ENCODE data around the gene VAV2. TPM values are rescaled to one million over a fixed set of nuclear protein-coding genes. Genes with fewer than 3 reads are reported as not detected.

The VAV2 gene
- total RNA-seq, 8 experiments from 2014 or later, result 5.9 to 33.0 (median 14.9) TPM

GRCh38 chr9:133813749-133814585 is 178.2 kb downstream of the VAV2 start:
- H3K27ac ChIP-seq, result peak overlapping the region; percentile 93 to 95
- ATAC-seq (replicated peaks in 6 of 8), result peak in 5 of 8 experiments; percentile 91 to 93 (median 92)
- in situ Hi-C loops (cut with MboI; ENCODE audit: low pct_unique_long_range_greater_than_20kb in 2 of 9, low sequenced_read_pairs in 9 of 9, unreplicated experiment in 9 of 9), result no loop called here
- 77 to 100% (median 84%) methylated on average over 1 to 13 of the region's 29 CpGs; no CpG with 5 or more reads in 4 of the 10 experiments for WGBS, 10 experiments
- peaks cover 20 to 35% of the 10 kb centered on the region in 2 donors for H3K4me1 ChIP-seq (replicated peaks in 1 of 2)
- H3K4me3 ChIP-seq, result no peak overlapping the region

GRCh38 chr9:133812941-133813748 is 179.0 kb downstream of the VAV2 start:
- Histone ChIP-seq H3K4me1 (replicated peaks in 1 of 2) (peaks cover 20 to 32% of the 10 kb centered on the region in 2 donors), H3K27ac (peak overlapping the region; percentile 93 to 95), H3K4me3 (no peak overlapping the region)
- in situ Hi-C loops (cut with MboI; ENCODE audit: low pct_unique_long_range_greater_than_20kb in 2 of 9, low sequenced_read_pairs in 9 of 9, unreplicated experiment in 9 of 9), result no loop called here
- 83 to 100% (median 100%) methylated on average over 1 to 7 of the region's 26 CpGs; no CpG with 5 or more reads in 5 of the 10 experiments for WGBS, 10 experiments
- no peak for ATAC-seq (replicated peaks in 6 of 8)

GRCh38 chr9:133812077-133812868 is 179.9 kb downstream of the VAV2 start:
- in situ Hi-C loops (cut with MboI; ENCODE audit: low pct_unique_long_range_greater_than_20kb in 2 of 9, low sequenced_read_pairs in 9 of 9, unreplicated experiment in 9 of 9), result no loop called here
- ATAC-seq (replicated peaks in 6 of 8), result no peak
- Histone ChIP-seq H3K27ac (no peak overlapping the region), H3K4me1 (replicated peaks in 1 of 2) (peaks cover 20 to 32% of the 10 kb centered on the region in 2 donors), H3K4me3 (no peak overlapping the region)
- 96 to 100% (median 100%) methylated on average over 1 to 9 of the region's 28 CpGs; no CpG with 5 or more reads in 6 of the 10 experiments for whole genome bisulfite sequencing, 10 experiments

GRCh38 chr9:133811471-133811870 is 180.7 kb downstream of the VAV2 start:
- H3K4me1 ChIP-seq (replicated peaks in 1 of 2), result peaks cover 20 to 32% of the 10 kb centered on the region in 2 donors
- peak in 1 of 8 experiments; percentile 4 for ATAC-seq (replicated peaks in 6 of 8)

GRCh38 chr9:133810556-133811195 is 181.4 kb downstream of the VAV2 start:
- ATAC-seq (replicated peaks in 6 of 8), result no peak
- peaks cover 20 to 32% of the 10 kb centered on the region in 2 donors for H3K4me1 ChIP-seq (replicated peaks in 1 of 2)
- in situ Hi-C loops (cut with MboI; ENCODE audit: low pct_unique_long_range_greater_than_20kb in 2 of 9, low sequenced_read_pairs in 9 of 9, unreplicated experiment in 9 of 9), result no loop called here
- peak overlapping the region in 1 of 2 donors; percentile 38 for H3K27ac ChIP-seq
- H3K4me3 ChIP-seq, result no peak overlapping the region
- 83 to 100% (median 91%) methylated on average over 1 to 6 of the region's 23 CpGs; no CpG with 5 or more reads in 4 of the 10 experiments for WGBS, 10 experiments

More at GRCh38 chr9:133811471-133811870, 180.7 kb downstream of the VAV2 start:
- WGBS, 10 experiments, result 82 to 100% (median 93%) methylated on average over 2 to 10 of the region's 13 CpGs; no CpG with 5 or more reads in 4 of the 10 experiments
- peak overlapping the region in 1 of 2 donors; percentile 38 for H3K27ac ChIP-seq
- H3K4me3 ChIP-seq, result no peak overlapping the region
- in situ Hi-C loops (cut with MboI; ENCODE audit: low pct_unique_long_range_greater_than_20kb in 2 of 9, low sequenced_read_pairs in 9 of 9, unreplicated experiment in 9 of 9), result no loop called here

GRCh38 chr9:133809335-133809734 is 182.8 kb downstream of the VAV2 start:
- no peak overlapping the region for H3K4me3 ChIP-seq
- WGBS, 10 experiments, result 80 to 90% methylated on average over 2 to 4 of the region's 7 CpGs; no CpG with 5 or more reads in 8 of the 10 experiments
- peaks cover 7 to 19% of the 10 kb centered on the region in 2 donors for H3K4me1 ChIP-seq (replicated peaks in 1 of 2)
- in situ Hi-C loops (cut with MboI; ENCODE audit: low pct_unique_long_range_greater_than_20kb in 2 of 9, low sequenced_read_pairs in 9 of 9, unreplicated experiment in 9 of 9), result loop anchor here in 1 of 9 experiments (10.0 kb wide), 1 partner anchor 185 kb away; the partner anchor contains the start of gene VAV2
- ATAC-seq (replicated peaks in 6 of 8), result no peak
- no peak overlapping the region for H3K27ac ChIP-seq

GRCh38 chr9:133807818-133808217 is 184.3 kb downstream of the VAV2 start:
- in situ Hi-C loops (cut with MboI; ENCODE audit: low pct_unique_long_range_greater_than_20kb in 2 of 9, low sequenced_read_pairs in 9 of 9, unreplicated experiment in 9 of 9), result loop anchor here in 1 of 9 experiments (10.0 kb wide), 1 partner anchor 187 kb away; the partner anchor contains the start of gene VAV2
- peak in 3 of 8 experiments; percentile 20 to 81 (median 71) for ATAC-seq (replicated peaks in 6 of 8)
- H3K4me3 ChIP-seq, result no peak overlapping the region
- H3K27ac ChIP-seq, result no peak overlapping the region
- peaks cover 0 to 10% of the 10 kb centered on the region in 2 donors for H3K4me1 ChIP-seq (replicated peaks in 1 of 2)
- WGBS, 10 experiments, result 35 to 83% (median 60%) methylated on average over 1 to 4 of the region's 13 CpGs; no CpG with 5 or more reads in 7 of the 10 experiments

- no peak for ATAC-seq (replicated peaks in 6 of 8)
- WGBS, 10 experiments, result 82 to 100% (median 100%) methylated on average over 1 to 7 of the region's 14 CpGs; no CpG with 5 or more reads in 4 of the 10 experiments
- Histone ChIP-seq H3K4me1 (replicated peaks in 1 of 2) (peaks cover 0 to 9% of the 10 kb centered on the region in 2 donors), H3K27ac (no peak overlapping the region), H3K4me3 (no peak overlapping the region)
- in situ Hi-C loops (cut with MboI; ENCODE audit: low pct_unique_long_range_greater_than_20kb in 2 of 9, low sequenced_read_pairs in 9 of 9, unreplicated experiment in 9 of 9), result loop anchor here in 1 of 9 experiments (10.0 kb wide), 1 partner anchor 188 kb away; the partner anchor contains the start of gene VAV2
Measured at GRCh38 chr9:133807037-133807436, 185.1 kb downstream of the VAV2 start.

- Histone ChIP-seq H3K4me1 (replicated peaks in 1 of 2) (peaks cover 0 to 5% of the 10 kb centered on the region in 2 donors), H3K4me3 (no peak overlapping the region), H3K27ac (no peak overlapping the region)
- 50 to 100% (median 87%) methylated on average over 2 to 4 of the region's 17 CpGs; no CpG with 5 or more reads in 5 of the 10 experiments for WGBS, 10 experiments
- in situ Hi-C loops (cut with MboI; ENCODE audit: low pct_unique_long_range_greater_than_20kb in 2 of 9, low sequenced_read_pairs in 9 of 9, unreplicated experiment in 9 of 9), result loop anchor here in 1 of 9 experiments (10.0 kb wide), 1 partner anchor 188 kb away; the partner anchor contains the start of gene VAV2
- no peak for ATAC-seq (replicated peaks in 6 of 8)
Measured at GRCh38 chr9:133806623-133807010, 185.5 kb downstream of the VAV2 start.

GRCh38 chr9:133805876-133806622 is 186.1 kb downstream of the VAV2 start:
- ATAC-seq (replicated peaks in 6 of 8), result no peak
- no peak overlapping the region for H3K4me3 ChIP-seq
- no peaks in the 10 kb centered on the region for H3K4me1 ChIP-seq (replicated peaks in 1 of 2)
- WGBS, 10 experiments, result 80 to 100% (median 98%) methylated on average over 1 to 7 of the region's 32 CpGs; no CpG with 5 or more reads in 5 of the 10 experiments
- H3K27ac ChIP-seq, result no peak overlapping the region
- in situ Hi-C loops (cut with MboI; ENCODE audit: low pct_unique_long_range_greater_than_20kb in 2 of 9, low sequenced_read_pairs in 9 of 9, unreplicated experiment in 9 of 9), result loop anchor here in 1 of 9 experiments (10.0 kb wide), 1 partner anchor 189 kb away; the partner anchor contains the start of gene VAV2

GRCh38 chr9:133804199-133804598 is 187.9 kb downstream of the VAV2 start:
- in situ Hi-C loops (cut with MboI; ENCODE audit: low pct_unique_long_range_greater_than_20kb in 2 of 9, low sequenced_read_pairs in 9 of 9, unreplicated experiment in 9 of 9), result loop anchor here in 1 of 9 experiments (10.0 kb wide), 1 partner anchor 191 kb away; the partner anchor contains the start of gene VAV2
- ATAC-seq (replicated peaks in 6 of 8), result no peak
- H3K4me1 ChIP-seq (replicated peaks in 1 of 2), result no peaks in the 10 kb centered on the region
- no peak overlapping the region for H3K27ac ChIP-seq
- H3K4me3 ChIP-seq, result no peak overlapping the region
- 93 to 100% (median 100%) methylated on average over 1 to 6 of the region's 17 CpGs; no CpG with 5 or more reads in 5 of the 10 experiments for WGBS, 10 experiments

Data from motor neuron (in vitro differentiated cells).